Measurements from ENCODE around the gene PTPRM.

PTPRM gene

DNA sequence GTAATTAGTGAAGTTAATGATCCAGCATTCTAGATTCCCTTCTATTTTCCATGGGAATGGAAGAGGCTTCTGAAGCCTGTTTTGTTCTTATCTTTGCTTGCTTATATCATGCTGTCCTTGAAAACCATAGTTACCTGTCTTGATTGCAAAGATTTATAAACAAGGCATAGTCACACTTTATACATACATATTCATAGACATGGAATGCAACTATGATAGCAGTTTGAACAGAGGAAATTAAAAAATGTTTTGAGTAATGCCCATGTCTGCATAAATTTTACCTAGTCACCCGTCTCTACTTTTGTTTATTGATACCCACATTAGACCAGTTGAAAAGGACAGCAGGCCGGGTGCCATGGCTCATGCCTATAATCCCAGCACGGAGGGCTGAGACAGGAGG lies 289.0 kb downstream of the PTPRM start:
- TF ChIP-seq, protein P1, sequence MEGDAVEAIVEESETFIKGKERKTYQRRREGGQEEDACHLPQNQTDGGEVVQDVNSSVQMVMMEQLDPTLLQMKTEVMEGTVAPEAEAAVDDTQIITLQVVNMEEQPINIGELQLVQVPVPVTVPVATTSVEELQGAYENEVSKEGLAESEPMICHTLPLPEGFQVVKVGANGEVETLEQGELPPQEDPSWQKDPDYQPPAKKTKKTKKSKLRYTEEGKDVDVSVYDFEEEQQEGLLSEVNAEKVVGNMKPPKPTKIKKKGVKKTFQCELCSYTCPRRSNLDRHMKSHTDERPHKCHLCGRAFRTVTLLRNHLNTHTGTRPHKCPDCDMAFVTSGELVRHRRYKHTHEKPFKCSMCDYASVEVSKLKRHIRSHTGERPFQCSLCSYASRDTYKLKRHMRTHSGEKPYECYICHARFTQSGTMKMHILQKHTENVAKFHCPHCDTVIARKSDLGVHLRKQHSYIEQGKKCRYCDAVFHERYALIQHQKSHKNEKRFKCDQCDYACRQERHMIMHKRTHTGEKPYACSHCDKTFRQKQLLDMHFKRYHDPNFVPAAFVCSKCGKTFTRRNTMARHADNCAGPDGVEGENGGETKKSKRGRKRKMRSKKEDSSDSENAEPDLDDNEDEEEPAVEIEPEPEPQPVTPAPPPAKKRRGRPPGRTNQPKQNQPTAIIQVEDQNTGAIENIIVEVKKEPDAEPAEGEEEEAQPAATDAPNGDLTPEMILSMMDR (IDR thresholded peaks at IDR 0.05; ENCODE audit: low read depth, low read length), result no peak
- H3K4me3 ChIP-seq (ENCODE audit: low read depth, low read length), result no peak overlapping the region

DNA sequence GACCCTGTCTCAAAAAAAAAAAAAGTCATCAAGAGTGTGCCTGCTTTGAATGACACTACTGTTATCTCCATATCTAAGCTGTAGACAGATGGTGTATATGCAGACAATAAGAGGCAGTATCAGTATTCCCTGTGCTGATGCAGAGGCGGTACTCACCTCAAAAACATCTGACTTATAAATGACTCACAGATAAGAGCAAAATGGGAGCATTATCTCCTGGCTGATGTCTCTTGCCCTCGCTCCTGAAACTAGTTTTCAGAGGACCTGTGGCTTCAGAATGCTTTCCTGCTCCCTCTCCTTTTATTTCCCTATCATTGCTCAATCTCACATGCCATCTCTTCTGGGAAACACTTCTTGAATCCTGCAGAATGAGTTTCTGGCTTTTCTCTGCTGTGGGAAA lies 289.6 kb downstream of the PTPRM start:
- H3K4me3 ChIP-seq (ENCODE audit: low read depth, low read length), result no peak overlapping the region

DNA sequence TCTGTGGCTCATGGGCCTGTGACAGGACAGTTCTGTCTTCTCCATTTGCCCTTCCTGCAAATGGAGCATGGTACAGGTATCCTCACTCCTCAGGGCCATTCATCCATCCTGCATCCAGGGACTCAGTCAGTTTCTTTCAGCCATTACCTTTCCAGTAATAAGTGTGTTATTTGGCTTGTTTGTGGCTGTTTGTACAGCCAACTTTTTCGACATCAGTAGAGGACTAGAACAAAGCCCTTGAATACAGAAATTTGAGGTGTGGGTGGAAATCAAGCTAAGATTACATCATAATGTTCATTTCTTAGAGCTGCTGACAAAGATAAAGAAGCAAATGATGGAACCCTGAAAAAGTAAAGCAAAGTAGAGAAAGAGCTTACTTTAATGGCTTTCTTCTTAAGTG lies 290.4 kb downstream of the PTPRM start:
- TF ChIP-seq, protein P1 (IDR thresholded peaks at IDR 0.05; ENCODE audit: low read depth, low read length), result no peak
- no peak overlapping the region for H3K4me3 ChIP-seq (ENCODE audit: low read depth, low read length)

More for the DNA sequence above, 289.6 kb downstream of the PTPRM start:
- TF ChIP-seq, protein P1 (IDR thresholded peaks at IDR 0.05; ENCODE audit: low read depth, low read length), result no peak

DNA sequence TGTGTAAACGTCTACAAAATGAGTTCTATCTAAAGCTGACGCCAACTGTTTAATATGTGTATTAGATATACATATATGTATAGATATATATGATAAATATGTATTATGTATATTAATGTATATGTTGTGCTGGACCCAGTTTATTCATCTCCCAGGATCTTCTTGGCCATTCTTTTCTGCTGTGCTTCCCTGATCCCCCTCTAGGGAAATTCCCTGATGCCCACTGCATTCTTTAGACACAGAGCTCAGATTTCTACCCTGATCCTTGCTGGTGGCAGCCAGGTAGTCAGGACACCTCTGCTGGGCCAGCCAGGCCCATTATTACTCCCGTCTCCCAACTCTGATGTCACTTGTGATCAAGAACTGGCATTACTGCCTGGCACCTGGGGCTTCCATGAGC lies 292.0 kb downstream of the PTPRM start:
- no peak overlapping the region for H3K4me3 ChIP-seq (ENCODE audit: low read depth, low read length)
- TF ChIP-seq, protein P1 (IDR thresholded peaks at IDR 0.05; ENCODE audit: low read depth, low read length), result no peak

DNA sequence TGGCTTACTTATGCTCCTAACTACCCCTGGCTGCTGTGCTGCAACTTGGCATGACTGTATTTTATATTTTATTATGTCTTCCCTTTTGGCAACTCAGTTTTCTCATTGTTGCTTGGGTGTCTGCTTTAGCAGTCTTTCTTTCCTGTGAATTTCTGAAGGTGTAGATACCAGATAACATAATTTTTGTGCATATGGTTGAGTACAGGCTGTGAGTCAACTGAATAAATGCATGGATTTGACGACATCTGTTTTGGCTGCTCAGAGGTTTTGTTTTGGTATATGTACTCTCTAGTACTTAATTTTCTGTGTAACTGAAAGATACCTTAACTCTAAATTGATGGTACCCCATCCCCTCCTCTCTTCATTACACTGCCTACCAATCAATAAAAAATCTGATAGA lies 303.1 kb downstream of the PTPRM start:
- no peak overlapping the region for H3K4me3 ChIP-seq (ENCODE audit: low read depth, low read length)
- TF ChIP-seq, protein P1 (IDR thresholded peaks at IDR 0.05; ENCODE audit: low read depth, low read length), result no peak

DNA sequence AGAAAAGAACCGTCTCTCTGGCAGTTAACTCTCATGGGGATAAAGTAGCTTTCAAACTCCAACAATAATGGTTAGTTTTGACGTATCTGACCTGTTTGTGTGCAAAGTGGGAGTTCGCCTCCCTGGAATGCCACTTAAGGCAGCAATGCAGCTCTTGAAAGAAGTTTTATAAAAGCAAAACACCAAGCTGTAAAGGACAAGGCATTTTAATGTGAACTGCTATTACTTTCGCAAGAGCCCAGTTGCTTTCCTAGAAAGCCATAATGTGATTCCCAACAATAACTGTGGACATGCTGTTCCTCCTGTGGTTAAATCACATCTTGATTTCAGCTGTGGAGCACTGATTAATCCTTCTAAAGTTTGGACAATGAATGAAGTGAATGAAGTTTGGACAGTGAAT lies 303.7 kb downstream of the PTPRM start:
- TF ChIP-seq, protein P1 (IDR thresholded peaks at IDR 0.05; ENCODE audit: low read depth, low read length), result no peak
- no peak overlapping the region for H3K4me3 ChIP-seq (ENCODE audit: low read depth, low read length)

DNA sequence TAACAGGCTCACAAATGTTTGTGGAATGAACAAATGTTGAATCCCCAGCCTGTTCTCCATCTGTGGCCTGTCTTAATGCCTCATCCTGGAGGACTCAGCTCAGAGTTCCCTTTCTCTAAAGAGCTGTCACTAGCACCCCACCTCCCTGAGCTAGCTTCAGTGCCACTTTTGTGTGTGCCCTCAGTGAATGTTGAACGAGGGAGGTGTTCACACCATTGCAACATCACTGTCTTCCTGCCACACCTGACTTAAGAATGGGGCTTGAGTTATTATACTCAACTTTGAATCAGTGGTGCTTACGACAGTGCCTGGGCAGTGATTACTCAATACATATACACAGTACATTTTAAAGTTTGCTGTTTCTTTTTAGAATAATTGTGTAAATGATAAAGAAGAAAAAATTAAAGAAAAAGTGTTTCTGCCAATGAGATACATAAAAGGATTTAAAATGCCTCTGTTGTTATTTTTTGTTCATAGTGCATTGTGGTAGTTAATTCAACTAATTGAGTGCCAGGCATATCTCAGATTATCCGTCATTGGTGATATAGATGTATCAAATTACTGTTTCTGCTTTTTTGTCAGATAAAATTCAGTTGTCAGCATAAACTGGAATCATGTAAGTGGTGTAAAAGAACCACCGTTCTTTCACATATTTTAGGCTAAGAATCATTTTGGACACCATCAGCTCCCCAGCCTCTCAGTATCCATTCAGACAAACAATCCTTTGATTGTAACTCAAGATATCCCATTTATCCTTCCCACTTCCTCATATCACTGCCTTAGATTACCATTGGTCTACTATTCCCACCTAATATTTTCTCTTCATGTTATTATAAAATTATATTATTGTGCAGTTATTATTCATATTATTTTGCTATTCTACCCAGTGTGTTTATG lies 304.7 kb downstream of the PTPRM start:
- H3K4me3 ChIP-seq (ENCODE audit: low read depth, low read length), result no peak overlapping the region
- TF ChIP-seq, protein P1 (IDR thresholded peaks at IDR 0.05; ENCODE audit: low read depth, low read length), result no peak

All from WI38 (cell line).